ENCODE data around the gene C1QTNF6. TPM values are rescaled to one million over a fixed set of nuclear protein-coding genes. Genes with fewer than 3 reads are reported as not detected.

The C1QTNF6 gene
- total and polyA plus RNA-seq, 2 of the 8 experiments (the other 6 are each of a cell fraction or from before 2014, with no cell fraction given) = 3.1 to 6.5 TPM

GRCh38 chr22:37187891-37188761 is at the start of gene C1QTNF6 (continued):
- TF ChIP-seq RAD21 (IDR thresholded peaks at IDR 0.05 in 1 of 2, conservative IDR thresholded peaks at IDR 0.05 in 1 of 2; ENCODE audit: low read depth in 2 of 2, low read length in 2 of 2) (no peak; a peak in 1 of 4 replicates), TAF7 (optimal IDR thresholded peaks at IDR 0.05; ENCODE audit: borderline replicate concordance, low read depth, low read length) (peak; percentile 63), EZH2 (IDR thresholded peaks at IDR 0.05; ENCODE audit: low read depth, low read length, severe bottlenecking) (no peak), KDM1A (IDR thresholded peaks at IDR 0.05; ENCODE audit: borderline replicate concordance, low read length) (peak; percentile 92), EP300 (IDR thresholded peaks at IDR 0.05; ENCODE audit: borderline replicate concordance in 1 of 2, low read depth in 2 of 2, low read length in 2 of 2) (0 out of 3 replicates have a peak, but pooled peaks of 1 of the 2 experiments have one; percentile 19), NANOG (IDR thresholded peaks at IDR 0.05; ENCODE audit: insufficient read depth, low read depth, low read length, poor library complexity, severe bottlenecking) (no peak), SP2 (IDR thresholded peaks at IDR 0.05; ENCODE audit: low read length) (no peak), POLR2A (IDR thresholded peaks at IDR 0.05; ENCODE audit: control extremely low read depth in 1 of 2, low read depth in 2 of 2, low read length in 2 of 2) (peak in 1 of 2 experiments; percentile 53; a peak in 1 of 3 replicates), BCL11A (IDR thresholded peaks at IDR 0.05; ENCODE audit: low read depth in 2 of 2, low read length in 2 of 2) (no peak), NRF1 (IDR thresholded peaks at IDR 0.05; ENCODE audit: low read depth, low read length) (no peak), SP1 (IDR thresholded peaks at IDR 0.05; ENCODE audit: low read depth, low read length) (peak; percentile 74), BACH1 (IDR thresholded peaks at IDR 0.05; ENCODE audit: low read length) (no peak), KDM4A (IDR thresholded peaks at IDR 0.05; ENCODE audit: low read depth, low read length, severe bottlenecking) (no peak), GTF2F1 (IDR thresholded peaks at IDR 0.05; ENCODE audit: borderline replicate concordance, low read depth, low read length) (no peak), SRF (IDR thresholded peaks at IDR 0.05; ENCODE audit: low read depth, low read length) (no peak), CHD2 (IDR thresholded peaks at IDR 0.05; ENCODE audit: low read length) (no peak), USF2 (IDR thresholded peaks at IDR 0.05; ENCODE audit: low read length) (no peak), SIRT6 (IDR thresholded peaks at IDR 0.05; ENCODE audit: low read length) (no peak), SIX5 (IDR thresholded peaks at IDR 0.05; ENCODE audit: low read depth, low read length) (no peak), SP4 (IDR thresholded peaks at IDR 0.05; ENCODE audit: low read length) (no peak)
- TF ChIP-seq, protein P1, sequence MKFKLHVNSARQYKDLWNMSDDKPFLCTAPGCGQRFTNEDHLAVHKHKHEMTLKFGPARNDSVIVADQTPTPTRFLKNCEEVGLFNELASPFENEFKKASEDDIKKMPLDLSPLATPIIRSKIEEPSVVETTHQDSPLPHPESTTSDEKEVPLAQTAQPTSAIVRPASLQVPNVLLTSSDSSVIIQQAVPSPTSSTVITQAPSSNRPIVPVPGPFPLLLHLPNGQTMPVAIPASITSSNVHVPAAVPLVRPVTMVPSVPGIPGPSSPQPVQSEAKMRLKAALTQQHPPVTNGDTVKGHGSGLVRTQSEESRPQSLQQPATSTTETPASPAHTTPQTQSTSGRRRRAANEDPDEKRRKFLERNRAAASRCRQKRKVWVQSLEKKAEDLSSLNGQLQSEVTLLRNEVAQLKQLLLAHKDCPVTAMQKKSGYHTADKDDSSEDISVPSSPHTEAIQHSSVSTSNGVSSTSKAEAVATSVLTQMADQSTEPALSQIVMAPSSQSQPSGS (IDR thresholded peaks at IDR 0.05; ENCODE audit: low read length) = no peak

Measured in H1 (cell line).